22Rv1 (cell line): ENCODE measurements around the gene ERN1.

ENCODE experiments used
- ZFX ChIP-seq: fragments of 450-650 bp; IDR thresholded peaks from 2 replicates; pipeline ENCODE4 v1.6.1; 2017; ENCODE audit warnings: antibody characterized with exemption, borderline replicate concordance
- TF ChIP-seq, protein P1 (sequence below): fragments of 450-650 bp; IDR thresholded peaks from 2 replicates; pipeline ENCODE4 v1.5.1; 2017; ENCODE audit warnings: mild to moderate bottlenecking

DNA sequence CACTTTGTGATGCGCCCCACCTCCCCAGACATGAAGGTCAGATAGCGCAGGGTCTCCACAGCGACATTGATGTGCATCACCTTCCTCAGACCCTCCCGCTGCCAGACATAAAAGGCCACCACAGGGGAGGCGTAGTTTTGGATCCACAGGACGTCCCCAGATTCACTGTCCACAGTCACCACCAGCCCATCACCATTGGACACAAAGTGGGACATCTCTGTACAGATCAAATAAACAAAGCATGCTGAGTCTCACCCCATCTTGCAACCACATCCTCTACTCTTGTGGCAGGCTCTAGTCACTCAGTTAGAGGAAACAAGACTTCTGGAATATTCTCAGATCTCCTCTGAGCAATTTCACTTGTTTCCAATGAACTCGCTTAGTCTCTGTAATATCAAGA is 63.2 kb downstream of the ERN1 start:
- TF ChIP-seq, protein P1, sequence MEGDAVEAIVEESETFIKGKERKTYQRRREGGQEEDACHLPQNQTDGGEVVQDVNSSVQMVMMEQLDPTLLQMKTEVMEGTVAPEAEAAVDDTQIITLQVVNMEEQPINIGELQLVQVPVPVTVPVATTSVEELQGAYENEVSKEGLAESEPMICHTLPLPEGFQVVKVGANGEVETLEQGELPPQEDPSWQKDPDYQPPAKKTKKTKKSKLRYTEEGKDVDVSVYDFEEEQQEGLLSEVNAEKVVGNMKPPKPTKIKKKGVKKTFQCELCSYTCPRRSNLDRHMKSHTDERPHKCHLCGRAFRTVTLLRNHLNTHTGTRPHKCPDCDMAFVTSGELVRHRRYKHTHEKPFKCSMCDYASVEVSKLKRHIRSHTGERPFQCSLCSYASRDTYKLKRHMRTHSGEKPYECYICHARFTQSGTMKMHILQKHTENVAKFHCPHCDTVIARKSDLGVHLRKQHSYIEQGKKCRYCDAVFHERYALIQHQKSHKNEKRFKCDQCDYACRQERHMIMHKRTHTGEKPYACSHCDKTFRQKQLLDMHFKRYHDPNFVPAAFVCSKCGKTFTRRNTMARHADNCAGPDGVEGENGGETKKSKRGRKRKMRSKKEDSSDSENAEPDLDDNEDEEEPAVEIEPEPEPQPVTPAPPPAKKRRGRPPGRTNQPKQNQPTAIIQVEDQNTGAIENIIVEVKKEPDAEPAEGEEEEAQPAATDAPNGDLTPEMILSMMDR = no peak
- TF ChIP-seq ZFX = no peak
